HG02678 (cell line): ENCODE data around the gene PRXL2C.

Experiments
- ATAC-seq: cut with Tn5 transposase; IDR thresholded peaks from one replicate; pipeline ENCODE4 v1.9.1; 2021; ENCODE audit warnings: mild to moderate bottlenecking, moderate library complexity; ENCODE audit not compliant: unreplicated experiment

PRXL2C gene

DNA sequence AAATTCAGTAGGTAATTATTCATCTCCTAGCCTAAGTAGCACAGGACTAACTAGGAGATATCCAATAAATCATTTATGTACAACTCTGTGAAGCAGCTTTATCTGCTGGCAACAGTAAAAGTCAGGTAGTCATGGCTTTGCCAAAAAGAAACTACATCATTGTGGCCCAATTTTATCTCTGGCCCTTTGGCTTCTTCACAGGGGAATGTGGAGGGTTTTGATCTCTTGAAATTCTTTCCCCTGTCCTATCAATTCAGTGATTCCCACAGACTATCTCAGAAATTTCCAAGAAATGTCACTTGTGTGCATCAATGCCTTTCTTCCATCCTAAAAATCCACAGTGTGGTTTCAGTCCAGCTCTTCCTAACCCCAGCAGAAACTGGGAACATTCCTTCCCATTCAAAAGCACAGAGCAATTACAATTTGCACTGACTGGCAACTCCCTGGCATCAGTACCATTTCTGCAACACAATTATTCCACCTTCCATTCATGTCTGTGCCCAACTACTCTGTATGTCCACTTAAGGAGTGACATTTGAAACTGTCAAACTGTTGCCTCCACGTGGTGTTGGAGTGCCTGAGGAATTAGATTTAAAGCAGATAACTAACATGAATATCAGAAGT lies 42.0 kb downstream of the PRXL2C start:
- no peak for ATAC-seq

DNA sequence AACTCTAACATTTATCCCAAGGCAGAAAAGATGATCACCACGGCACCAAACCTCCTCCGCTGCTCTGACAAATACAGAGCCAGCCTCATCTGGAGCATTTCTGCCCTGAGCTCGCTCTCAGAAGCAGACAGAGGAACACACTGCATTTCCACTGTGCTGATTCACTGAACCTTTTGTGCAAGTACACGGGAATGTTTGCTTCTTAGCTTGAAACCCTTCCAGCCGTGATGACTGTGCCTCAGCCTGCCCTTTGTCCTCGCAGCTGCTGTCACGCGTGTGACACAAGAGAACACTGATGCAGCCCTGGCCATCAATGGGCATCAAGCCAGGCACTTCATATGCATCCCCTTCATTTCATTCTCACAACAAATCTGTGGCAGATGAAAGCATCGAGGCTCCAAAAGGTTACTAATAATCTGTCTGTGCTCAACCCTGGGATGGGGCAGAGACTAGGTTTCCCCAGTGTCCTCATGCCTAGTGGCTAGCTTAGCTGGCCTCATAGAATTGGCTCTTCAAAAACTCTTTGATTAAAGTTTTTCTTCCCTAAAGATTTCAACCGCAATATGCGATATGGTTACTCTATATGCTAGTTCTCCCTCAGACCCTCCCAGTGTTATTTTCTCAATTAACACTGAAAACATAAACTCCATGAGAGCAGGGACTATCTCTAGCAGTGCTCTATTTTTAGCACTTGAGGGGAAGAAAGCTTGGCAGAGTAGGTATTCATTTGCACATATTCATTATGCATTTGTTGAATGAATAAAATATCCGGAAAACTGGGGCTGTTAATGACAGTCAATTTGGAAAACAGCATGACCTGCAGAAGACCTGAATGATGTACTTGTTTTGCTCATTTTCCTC lies 42.8 kb downstream of the PRXL2C start:
- no peak for ATAC-seq

DNA sequence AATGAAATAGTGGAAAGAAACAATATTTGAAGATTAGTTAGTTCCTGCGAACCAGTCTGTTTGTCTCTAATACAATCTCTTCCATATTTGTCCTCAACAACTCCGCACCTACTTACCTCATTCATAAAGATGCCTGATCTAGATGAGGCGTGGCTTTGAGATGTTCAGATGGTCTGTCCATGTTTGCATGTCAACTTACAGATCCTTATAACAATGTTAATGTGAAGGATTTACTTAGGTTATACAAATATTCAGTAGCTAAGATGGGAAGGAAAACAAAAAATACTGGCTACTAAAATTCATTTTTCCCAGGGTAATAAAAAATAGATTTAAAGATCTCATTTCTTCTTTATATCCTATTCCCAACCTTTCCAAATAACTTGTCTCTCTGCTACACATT lies 43.8 kb downstream of the PRXL2C start:
- no peak for ATAC-seq

DNA sequence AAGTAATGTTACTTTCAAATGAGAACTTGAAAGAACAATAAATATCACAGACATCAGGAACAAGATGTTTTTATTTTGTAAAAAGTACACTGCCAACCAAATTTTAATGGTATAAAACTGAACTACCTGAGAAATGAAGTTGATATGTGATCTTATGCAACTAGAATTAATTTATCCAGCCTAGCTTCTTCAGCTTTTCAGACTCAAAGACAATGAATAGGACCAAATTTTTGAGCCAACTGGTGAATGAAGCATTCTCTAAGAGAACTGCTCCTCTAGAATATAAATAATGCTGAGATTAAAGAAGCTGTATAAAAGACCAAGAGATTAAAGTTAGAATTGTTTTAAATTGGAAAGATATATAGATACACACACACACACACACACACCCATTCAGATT lies 45.4 kb downstream of the PRXL2C start:
- no peak for ATAC-seq

DNA sequence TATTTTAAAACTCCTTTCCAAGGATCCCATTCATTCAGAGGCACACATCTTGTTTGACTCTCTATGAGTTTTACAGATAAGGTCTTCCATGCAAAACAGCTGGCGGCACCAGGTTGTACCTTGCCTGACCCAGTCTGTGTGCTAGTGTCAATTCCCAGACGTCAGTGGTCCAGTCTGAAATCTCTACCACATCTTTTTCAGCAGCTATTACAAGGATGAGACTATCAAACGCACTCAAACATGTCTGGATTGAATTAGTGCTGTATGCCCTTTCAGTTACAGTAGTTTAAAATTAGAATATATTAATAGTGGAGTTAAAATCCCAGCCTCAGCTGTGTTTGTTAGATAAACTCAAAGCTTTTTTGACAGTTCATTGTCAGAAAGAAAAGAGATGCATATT lies 47.1 kb downstream of the PRXL2C start:
- no peak for ATAC-seq

DNA sequence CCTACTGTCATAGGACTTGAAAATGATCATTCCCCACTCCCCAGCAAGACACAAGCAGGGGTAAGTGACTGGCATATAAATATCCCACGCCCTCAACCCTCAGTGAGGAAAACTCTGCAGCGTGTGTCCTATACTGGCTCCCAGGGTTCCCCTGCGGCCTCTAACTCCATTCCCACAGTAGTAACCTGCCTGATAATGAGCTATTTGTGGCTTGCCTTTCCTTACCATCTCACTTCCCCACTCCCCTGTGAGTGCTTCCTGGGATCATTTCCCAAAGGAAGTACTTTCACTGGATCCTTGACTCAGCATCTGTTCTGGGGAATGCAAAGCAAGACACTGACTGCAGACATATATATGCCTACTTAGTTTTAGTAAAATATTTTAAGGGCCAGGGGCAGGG lies 49.8 kb downstream of the PRXL2C start:
- ATAC-seq: no peak

DNA sequence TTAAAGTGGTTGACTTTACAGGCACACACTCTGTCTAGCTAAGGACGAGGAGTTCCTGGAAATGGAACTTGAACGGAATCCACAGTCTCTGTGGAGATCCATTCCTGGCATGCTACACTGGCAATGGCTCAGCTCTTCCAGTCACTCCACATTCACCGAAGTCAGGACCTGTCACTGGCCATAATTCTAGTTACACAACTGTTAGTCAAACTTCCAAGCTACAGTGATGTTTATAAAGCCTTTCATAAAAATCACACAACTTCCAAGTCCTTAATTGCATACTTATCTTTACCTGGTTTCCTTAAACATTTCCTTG lies 51.2 kb downstream of the PRXL2C start:
- ATAC-seq: no peak

DNA sequence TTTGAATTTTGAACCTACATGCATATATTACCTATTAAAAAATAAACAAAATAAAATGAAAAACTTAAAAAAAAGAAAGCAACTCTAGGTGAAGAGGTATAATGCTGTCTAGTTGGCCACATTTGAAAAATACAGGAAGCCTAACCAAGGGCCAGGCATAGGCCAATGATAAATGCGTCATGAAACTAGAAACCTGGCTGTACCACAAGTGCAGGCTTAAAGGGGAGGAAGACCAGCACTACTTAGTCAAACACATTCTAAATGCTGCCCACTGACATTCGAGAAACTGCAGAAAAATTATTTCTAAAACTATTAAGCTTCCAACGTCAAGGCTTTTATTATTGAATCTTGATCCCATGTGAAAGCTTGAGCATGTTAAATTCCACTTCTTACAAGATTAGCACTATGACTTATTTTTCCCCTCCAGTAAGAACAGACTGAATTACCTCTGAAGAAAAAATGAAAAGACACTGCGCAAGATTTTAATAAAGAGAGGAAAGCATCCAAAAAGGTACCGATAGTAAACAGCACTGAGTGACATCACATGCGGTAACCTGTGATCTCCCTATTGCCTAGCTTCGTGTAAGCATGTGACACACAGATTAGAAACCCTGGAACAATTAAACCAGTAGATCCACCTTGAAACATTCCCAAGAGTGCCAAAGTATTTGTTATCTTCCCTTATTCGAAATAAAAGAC lies 51.7 kb downstream of the PRXL2C start:
- ATAC-seq: no peak

DNA sequence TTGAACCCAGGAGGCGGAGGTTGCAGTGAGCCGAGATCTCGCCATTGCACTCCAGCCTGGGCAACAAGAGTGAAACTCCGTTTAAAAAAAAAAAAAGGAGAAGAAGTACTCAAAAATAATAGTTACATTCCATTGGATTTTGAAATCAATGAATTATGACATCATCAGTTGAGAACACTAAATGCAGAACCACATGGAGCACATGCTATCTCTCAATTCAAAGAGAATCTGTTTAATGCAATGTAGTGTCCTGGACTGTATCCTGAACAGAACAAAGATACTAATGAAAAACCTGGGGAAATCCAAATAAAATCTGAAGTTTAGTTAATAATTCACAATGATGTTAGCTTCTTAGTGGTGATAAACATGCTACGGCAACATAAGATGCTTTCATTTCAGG lies 55.8 kb downstream of the PRXL2C start:
- no peak for ATAC-seq

DNA sequence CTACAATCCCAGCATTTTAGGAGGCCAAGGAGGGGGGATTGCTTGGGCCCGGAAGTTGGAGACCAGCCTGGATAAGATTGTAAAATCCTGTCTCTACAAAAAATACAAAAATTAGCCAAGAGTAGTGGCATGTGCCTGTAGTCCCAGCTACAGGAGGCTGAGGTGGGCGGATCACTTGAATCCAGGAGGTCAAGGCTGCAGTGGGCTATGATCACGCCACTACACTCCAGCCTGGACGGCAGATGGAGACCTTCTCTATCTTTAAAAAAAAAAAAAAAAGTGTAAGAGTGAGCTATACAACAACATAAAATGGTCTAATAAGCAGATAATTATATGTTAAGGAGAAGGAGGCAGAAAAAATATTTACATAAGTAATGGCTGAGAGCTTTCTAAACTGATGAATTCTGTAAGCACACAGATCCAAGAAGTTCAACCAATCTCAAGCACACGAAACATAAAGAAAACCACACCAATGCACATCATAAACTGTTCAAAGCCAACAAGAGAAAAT lies 58.5 kb downstream of the PRXL2C start:
- ATAC-seq: no peak
